A549 (cell line): ENCODE measurements around the gene CCDC116. TPM values are rescaled to one million over a fixed set of nuclear protein-coding genes. Genes with fewer than 3 reads are reported as not detected.

Source experiments
- ATAC-seq, 2 experiments: fragments of 200-7000 bp in 1 of 2; fragments of >200 bp in 1 of 2; cut with Nextera tagmentation in 1 of 2; cut with Tn5 transposase in 1 of 2; 3 replicates each; pipeline versions ENCODE4 v1.8.0 to v1.9.1; 2018 to 2020; ENCODE audit warnings: mild to moderate bottlenecking in 1 of 2, moderate library complexity in 1 of 2
- CTCF ChIA-PET: fragments of 300-600 bp; sonication (Branson Sonifier 250); formaldehyde crosslinking; extraction: SDS; loops from one replicate; lab custom pipeline; 2021; ENCODE audit warnings: antibody characterized with exemption, inconsistent platforms; lab: Yijun Ruan, JAX
- POLR2A ChIA-PET: fragments of 350-600 bp; formaldehyde crosslinking; extraction: SDS; loops from one replicate; lab custom pipeline; 2021; ENCODE audit warnings: antibody characterized with exemption, inconsistent platforms; lab: Yijun Ruan, JAX
- DNase-seq, 2 experiments: peaks; one replicate each; pipeline versions ENCODE4 v3.0.0 to v3.0.0-alpha.2; 2011 to 2016; ENCODE audit warnings: low read depth in 1 of 2, low spot score in 1 of 2
- FAIRE-seq: peaks from 2 replicates; lab custom pipeline; 2011; peaks lifted over from hg19 to GRCh38; lab: Jason Lieb, UNC
- H3K27ac ChIP-seq, 2 experiments: fragments of >200 bp; sonication (Bioruptor Twin); formaldehyde crosslinking; 3 replicates each; pipeline ENCODE4 v1.5.1; 2016 to 2017
- H3K4me1 ChIP-seq: fragments of >200 bp; sonication (Bioruptor Twin); formaldehyde crosslinking; 3 replicates; pipeline ENCODE4 v1.6.1; 2016
- H3K4me2 ChIP-seq: fragments of >200 bp; sonication (Bioruptor Twin); formaldehyde crosslinking; 3 replicates; pipeline ENCODE4 v1.6.1; 2016
- H3K4me3 ChIP-seq: fragments of >200 bp; sonication (Bioruptor Twin); formaldehyde crosslinking; 3 replicates; pipeline ENCODE4 v1.5.1; 2016
- H3K9me3 ChIP-seq: fragments of >200 bp; sonication (Bioruptor Twin); formaldehyde crosslinking; 3 replicates; pipeline ENCODE4 v1.6.1; 2016
- CBX8 ChIP-seq: fragments of 200-600 bp; sonication (generic); IDR thresholded peaks from 2 replicates; pipeline ENCODE4 v1.6.1; 2016
- CHD2 ChIP-seq: fragments of 150-350 bp; IDR thresholded peaks from 2 replicates; pipeline ENCODE4 v1.6.1; 2014; ENCODE audit warnings: low read length; ENCODE audit not compliant: partially characterized antibody
- ELK1 ChIP-seq: fragments of 150-350 bp; IDR thresholded peaks from 2 replicates; pipeline ENCODE4 v1.6.1; 2014; ENCODE audit warnings: low read depth, mild to moderate bottlenecking, low read length
- FOSL2 ChIP-seq, 2 experiments: fragments of 450-650 bp in 1 of 2; fragments of >200 bp in 1 of 2; sonication (Bioruptor Twin) in 1 of 2; formaldehyde crosslinking; IDR thresholded peaks; 2 replicates each; pipeline versions ENCODE4 v1.5.0 to v1.6.1; 2016 to 2020; ENCODE audit warnings: mild to moderate bottlenecking in 1 of 2, moderate library complexity in 1 of 2
- FOXS1 ChIP-seq: fragments of 250-450 bp; sonication (Bioruptor Pico); IDR thresholded peaks from 2 replicates; pipeline ENCODE4 v1.5.0; 2020; ENCODE audit warnings: mild to moderate bottlenecking, moderate library complexity
- HES2 ChIP-seq: fragments of >200 bp; sonication (Bioruptor Twin); formaldehyde crosslinking; IDR thresholded peaks from 2 replicates; pipeline ENCODE4 v1.6.1; 2016
- HEYL ChIP-seq: fragments of 250-450 bp; sonication (Bioruptor Pico); IDR thresholded peaks from 2 replicates; pipeline ENCODE4 v1.8.0; 2021; ENCODE audit warnings: mild to moderate bottlenecking, moderate library complexity
- HMGXB4 ChIP-seq: fragments of 250-450 bp; sonication (Bioruptor Pico); IDR thresholded peaks from 2 replicates; pipeline ENCODE4 v1.5.0; 2021; ENCODE audit warnings: mild to moderate bottlenecking, moderate library complexity, borderline replicate concordance
- HOXA7 ChIP-seq: fragments of 250-450 bp; sonication (Bioruptor Pico); IDR thresholded peaks from 2 replicates; pipeline ENCODE4 v1.5.0; 2020; ENCODE audit warnings: mild to moderate bottlenecking, moderate library complexity
- HOXB13 ChIP-seq: fragments of 250-450 bp; sonication (Bioruptor Pico); IDR thresholded peaks from 2 replicates; pipeline ENCODE4 v1.5.0; 2020; ENCODE audit warnings: low read depth, mild to moderate bottlenecking, moderate library complexity
- KDM1A ChIP-seq: fragments of 200-600 bp; sonication (generic); IDR thresholded peaks from 2 replicates; pipeline ENCODE4 v1.6.1; 2016; ENCODE audit warnings: low read depth, mild to moderate bottlenecking
- MAX ChIP-seq: IDR thresholded peaks from 2 replicates; pipeline ENCODE4 v1.6.1; 2012
- MYC ChIP-seq: IDR thresholded peaks from 2 replicates; pipeline ENCODE4 v1.6.1; 2012; ENCODE audit warnings: mild to moderate bottlenecking, inconsistent platforms, low read length, improper control_type of control experiment, borderline replicate concordance
- NPAS2 ChIP-seq: fragments of 250-450 bp; sonication (Bioruptor Pico); IDR thresholded peaks from 2 replicates; pipeline ENCODE4 v1.8.0; 2022; ENCODE audit warnings: mild to moderate bottlenecking, moderate library complexity, borderline replicate concordance
- PHF8 ChIP-seq: fragments of 200-600 bp; sonication (generic); IDR thresholded peaks from 2 replicates; pipeline ENCODE4 v1.6.1; 2016; ENCODE audit warnings: low read depth, mild to moderate bottlenecking, antibody characterized with exemption, moderate library complexity, borderline replicate concordance
- POLR2AphosphoS2 ChIP-seq: conservative IDR thresholded peaks from 2 replicates; pipeline ENCODE4 v1.6.1; 2012; ENCODE audit warnings: low read length, improper control_type of control experiment, inconsistent platforms
- RFX5 ChIP-seq: fragments of 450-650 bp; IDR thresholded peaks from 2 replicates; pipeline ENCODE4 v1.7.1; 2014; ENCODE audit warnings: antibody characterized with exemption, mild to moderate bottlenecking, moderate library complexity
- SMC3 ChIP-seq: fragments of >200 bp; sonication (Bioruptor Twin); formaldehyde crosslinking; IDR thresholded peaks from 3 replicates; pipeline ENCODE4 v1.6.1; 2018; ENCODE audit warnings: inconsistent platforms
- TFCP2L1 ChIP-seq: fragments of 250-450 bp; sonication (Bioruptor Pico); IDR thresholded peaks from 2 replicates; pipeline ENCODE4 v1.5.0; 2021; ENCODE audit warnings: mild to moderate bottlenecking
- ZC3H11A ChIP-seq: fragments of 450-650 bp; IDR thresholded peaks from 2 replicates; pipeline ENCODE4 v1.6.1; 2014; ENCODE audit warnings: antibody characterized with exemption, mild to moderate bottlenecking
- ZNF302 ChIP-seq: fragments of 250-450 bp; sonication (Bioruptor Pico); IDR thresholded peaks from 2 replicates; pipeline ENCODE4 v1.9.0; 2021; ENCODE audit warnings: inconsistent platforms, mild to moderate bottlenecking, moderate library complexity
- ZSCAN20 ChIP-seq: fragments of 250-450 bp; sonication (Bioruptor Pico); IDR thresholded peaks from 2 replicates; pipeline ENCODE4 v1.8.0; 2022; ENCODE audit warnings: mild to moderate bottlenecking, moderate library complexity
- WGBS: methylation state at CpG from one replicate; pipeline ENCODE4 v1.1.6; 2017; ENCODE audit errors: missing lambda C conversion rate; 5-methylcytosine and 5-hydroxymethylcytosine counted together
- polyA plus RNA-seq, 4 experiments: library from polyadenylated mRNA; depleted of rRNA in 3 of 4; stranded (reverse); fragments of >200 nt; fragmentation: RNase III in 1 of 4; extraction: RNeasy Plus Mini Kit Qiagen cat#74134 plus additional on column Dnase treatment in 1 of 4; gene quantifications; 2 replicates in 3 of 4; 3 replicates in 1 of 4; pipeline ENCODE4 v1.2.3, GENCODE V29; 2011 to 2017

CCDC116 gene
- polyA plus RNA-seq, 2 of the 4 experiments (the other 2 are of a cell fraction) = 0.06 TPM; not detected in 1

- Histone ChIP-seq H3K4me3 (no peak overlapping the region), H3K27ac (no peak overlapping the region), H3K4me1 (no peaks in the 10 kb centered on the region; the same call in 2 of the 3 replicates), H3K4me2 (no peak overlapping the region), H3K9me3 (no peaks in the 10 kb centered on the region)
- FAIRE-seq = no peak
- TF ChIP-seq HEYL = no peak
- no peak for TF ChIP-seq HOXA7 (CRISPR knock-in tag)
- TF ChIP-seq FOXS1 (CRISPR knock-in tag) = no peak
- TF ChIP-seq CBX8 = no peak
- TF ChIP-seq ELK1 = no peak
- TF ChIP-seq KDM1A = no peak
- no peak for TF ChIP-seq ZNF302 (CRISPR knock-in tag)
- no peak for TF ChIP-seq HOXB13
- no peak for TF ChIP-seq MYC
- POLR2A ChIA-PET = no interaction called here
- WGBS = 85% methylated on average over 9 of the region's 9 CpGs
- CTCF ChIA-PET = no interaction called here
- no peak for DNase-seq
- ATAC-seq = no peak
Observed at GRCh38 chr22:21669026-21669425, 36.5 kb downstream of the CCDC116 start.

GRCh38 chr22:21672107-21672629 lies 39.6 kb downstream of the CCDC116 start:
- no peak for ATAC-seq
- WGBS = 80% methylated on average over 6 of the region's 6 CpGs
- POLR2A ChIA-PET = no interaction called here
- H3K27ac ChIP-seq = no peak overlapping the region
- no peak for FAIRE-seq
- DNase-seq = no peak
- H3K4me1 ChIP-seq = no peaks in the 10 kb centered on the region; the same call in 2 of the 3 replicates
- H3K4me2 ChIP-seq = no peak overlapping the region
- H3K4me3 ChIP-seq = no peak overlapping the region
- CTCF ChIA-PET = interaction anchor here (1.8 kb wide), 1 partner anchor 23 kb away, joined by 3 read pairs; no protein-coding TSS in a partner anchor
- TF ChIP-seq FOSL2 (IDR thresholded peaks at IDR 0.05) = no peak
- no peak for TF ChIP-seq FOSL2 (CRISPR knock-in tag; IDR thresholded peaks at IDR 0.05)
- no peak for TF ChIP-seq RFX5
- no peak for TF ChIP-seq ZSCAN20
- TF ChIP-seq FOXS1 (CRISPR knock-in tag) = no peak
- TF ChIP-seq SMC3 = no peak
- H3K9me3 ChIP-seq = no peaks in the 10 kb centered on the region

GRCh38 chr22:21673534-21674321 lies 41.2 kb downstream of the CCDC116 start:
- ATAC-seq = peak; percentile 19 to 50; a peak in 3 of 6 replicates
- POLR2A ChIA-PET = no interaction called here

More at GRCh38 chr22:21673534-21674321, 41.2 kb downstream of the CCDC116 start:
- TF ChIP-seq HES2 = no peak
- no peak for TF ChIP-seq MAX
- TF ChIP-seq NPAS2 (CRISPR knock-in tag) = no peak
- no peak for TF ChIP-seq CHD2
- no peak for TF ChIP-seq ZC3H11A
- TF ChIP-seq PHF8 = no peak
- TF ChIP-seq RFX5 = no peak
- no peak for TF ChIP-seq POLR2AphosphoS2
- no peak for TF ChIP-seq HMGXB4 (CRISPR knock-in tag)
- TF ChIP-seq TFCP2L1 = no peak
- no peak overlapping the region for H3K27ac ChIP-seq
- no peaks in the 10 kb centered on the region for H3K4me1 ChIP-seq
- no peak overlapping the region for H3K4me3 ChIP-seq
- no peak for FAIRE-seq
- CTCF ChIA-PET = interaction anchor here (2.6 kb wide), 1 partner anchor 13 kb away, joined by 5 read pairs; no protein-coding TSS in a partner anchor
- no peak for DNase-seq
- no peak overlapping the region for H3K4me2 ChIP-seq
- 90% methylated on average over 8 of the region's 12 CpGs for WGBS
- H3K9me3 ChIP-seq = no peaks in the 10 kb centered on the region
